Measurements from ENCODE around the gene PCAT7. TPM values are rescaled to one million over a fixed set of nuclear protein-coding genes. Genes with fewer than 3 reads are reported as not detected.

Gene PCAT7
- polyA plus RNA-seq, 1 donor from 2014 or later = 7.7 TPM

DNA sequence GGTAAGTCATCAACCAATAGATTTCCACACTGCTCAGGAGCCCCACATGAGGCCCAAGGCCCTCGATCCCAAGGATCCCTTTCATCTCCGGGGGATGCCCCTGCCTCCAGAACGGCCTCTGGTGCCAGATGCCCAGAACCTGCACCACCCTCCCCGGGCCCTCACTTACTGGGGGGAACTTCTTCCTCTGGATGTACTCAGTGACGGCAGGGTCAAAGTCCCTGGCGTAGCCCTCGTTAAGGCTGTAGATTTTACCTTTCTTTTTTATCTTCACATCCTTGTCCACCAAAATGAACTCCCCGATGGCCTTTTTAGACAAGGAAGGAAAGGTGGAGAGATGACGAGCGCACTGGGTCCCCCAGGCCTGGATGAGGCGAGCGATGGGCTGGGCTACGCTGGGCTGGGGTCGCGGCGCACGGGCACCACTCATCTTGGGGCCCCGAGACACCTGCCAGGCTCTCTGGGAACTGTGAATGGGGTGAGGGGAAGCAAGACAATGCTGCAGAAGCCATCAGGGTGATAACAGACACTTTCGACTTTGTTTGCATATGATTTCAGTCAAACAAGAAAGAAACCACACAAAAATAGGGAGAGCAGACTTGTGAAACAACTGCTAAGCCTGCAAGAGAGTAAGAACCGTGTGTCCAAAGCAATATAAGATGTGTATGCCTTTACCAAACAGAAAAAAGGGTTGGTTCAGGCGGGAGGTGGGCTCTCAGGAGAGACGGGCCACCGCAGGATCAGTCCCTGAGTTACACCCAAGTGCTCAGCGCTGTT lies 52.0 kb downstream of the PCAT7 start:
- no peak overlapping the region for H3K9ac ChIP-seq (ENCODE audit: low read length)

DNA sequence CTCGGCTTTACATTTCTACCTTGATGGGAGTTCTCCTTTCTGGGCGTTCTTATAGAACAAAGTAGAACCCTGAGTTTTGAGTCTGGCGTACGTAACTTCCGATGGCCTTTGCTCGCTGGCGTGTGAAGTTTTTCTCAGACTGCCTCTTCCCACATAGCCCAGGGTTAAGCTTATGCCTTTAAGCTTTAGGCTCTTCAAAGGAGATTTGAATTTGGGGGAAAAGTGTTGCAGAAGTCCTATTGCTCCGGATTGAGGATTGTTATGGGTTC lies 52.5 kb downstream of the PCAT7 start:
- H2AFZ ChIP-seq (ENCODE audit: low read depth, low read length) = no peak overlapping the region
- no peak overlapping the region for H3K4me2 ChIP-seq (ENCODE audit: low read length)
- H3K27ac ChIP-seq (ENCODE audit: low read length) = no peak overlapping the region
- no peaks in the 10 kb centered on the region for H3F3A ChIP-seq (ENCODE audit: insufficient read depth, low read length, poor library complexity, severe bottlenecking)
- H3K27me3 ChIP-seq (ENCODE audit: insufficient read depth, low read depth, low read length) = no peaks in the 10 kb centered on the region
- no peaks in the 10 kb centered on the region for H4K20me1 ChIP-seq (ENCODE audit: insufficient read depth)
- TF ChIP-seq POLR2AphosphoS5 (IDR thresholded peaks at IDR 0.05) (no peak), EZH2 (IDR thresholded peaks at IDR 0.05; ENCODE audit: borderline replicate concordance, insufficient read depth, low read length, poor library complexity, severe bottlenecking) (no peak)
- H3K9me3 ChIP-seq (ENCODE audit: low read length) = no peaks in the 10 kb centered on the region
- no peak overlapping the region for H3K9ac ChIP-seq (ENCODE audit: low read length)
- H3K4me3 ChIP-seq (ENCODE audit: low read length) = no peak overlapping the region
- H3K36me3 ChIP-seq (ENCODE audit: insufficient read depth, low read length) = no peaks in the 10 kb centered on the region
- no peaks in the 10 kb centered on the region for H3K9me2 ChIP-seq (ENCODE audit: insufficient read depth, low read length)
- H3K79me2 ChIP-seq (replicated peaks; ENCODE audit: insufficient read depth, low read length) = no peaks in the 10 kb centered on the region

More for the DNA sequence above, 52.0 kb downstream of the PCAT7 start:
- Histone ChIP-seq H3F3A (ENCODE audit: insufficient read depth, low read length, poor library complexity, severe bottlenecking) (no peaks in the 10 kb centered on the region), H4K20me1 (ENCODE audit: insufficient read depth) (no peaks in the 10 kb centered on the region), H3K36me3 (ENCODE audit: insufficient read depth, low read length) (no peaks in the 10 kb centered on the region), H3K9me2 (ENCODE audit: insufficient read depth, low read length) (no peaks in the 10 kb centered on the region), H3K4me3 (ENCODE audit: low read length) (no peak overlapping the region), H3K4me2 (ENCODE audit: low read length) (no peak overlapping the region), H3K79me2 (replicated peaks; ENCODE audit: insufficient read depth, low read length) (no peaks in the 10 kb centered on the region), H2AFZ (ENCODE audit: low read depth, low read length) (no peak overlapping the region), H3K27ac (ENCODE audit: low read length) (no peak overlapping the region), H3K27me3 (ENCODE audit: insufficient read depth, low read depth, low read length) (no peaks in the 10 kb centered on the region), H3K9me3 (ENCODE audit: low read length) (no peaks in the 10 kb centered on the region)
- TF ChIP-seq MXI1 (conservative IDR thresholded peaks at IDR 0.05; ENCODE audit: poor library complexity, severe bottlenecking) (no peak), SMC3 (conservative IDR thresholded peaks at IDR 0.05; ENCODE audit: poor library complexity) (no peak), POLR2AphosphoS5 (IDR thresholded peaks at IDR 0.05) (no peak), RAD21 (conservative IDR thresholded peaks at IDR 0.05) (no peak), TAF1 (IDR thresholded peaks at IDR 0.05; ENCODE audit: low read depth) (no peak)
- TF ChIP-seq, protein P1, sequence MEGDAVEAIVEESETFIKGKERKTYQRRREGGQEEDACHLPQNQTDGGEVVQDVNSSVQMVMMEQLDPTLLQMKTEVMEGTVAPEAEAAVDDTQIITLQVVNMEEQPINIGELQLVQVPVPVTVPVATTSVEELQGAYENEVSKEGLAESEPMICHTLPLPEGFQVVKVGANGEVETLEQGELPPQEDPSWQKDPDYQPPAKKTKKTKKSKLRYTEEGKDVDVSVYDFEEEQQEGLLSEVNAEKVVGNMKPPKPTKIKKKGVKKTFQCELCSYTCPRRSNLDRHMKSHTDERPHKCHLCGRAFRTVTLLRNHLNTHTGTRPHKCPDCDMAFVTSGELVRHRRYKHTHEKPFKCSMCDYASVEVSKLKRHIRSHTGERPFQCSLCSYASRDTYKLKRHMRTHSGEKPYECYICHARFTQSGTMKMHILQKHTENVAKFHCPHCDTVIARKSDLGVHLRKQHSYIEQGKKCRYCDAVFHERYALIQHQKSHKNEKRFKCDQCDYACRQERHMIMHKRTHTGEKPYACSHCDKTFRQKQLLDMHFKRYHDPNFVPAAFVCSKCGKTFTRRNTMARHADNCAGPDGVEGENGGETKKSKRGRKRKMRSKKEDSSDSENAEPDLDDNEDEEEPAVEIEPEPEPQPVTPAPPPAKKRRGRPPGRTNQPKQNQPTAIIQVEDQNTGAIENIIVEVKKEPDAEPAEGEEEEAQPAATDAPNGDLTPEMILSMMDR (IDR thresholded peaks at IDR 0.05; ENCODE audit: poor library complexity, severe bottlenecking) = no peak
- TF ChIP-seq, protein P2, sequence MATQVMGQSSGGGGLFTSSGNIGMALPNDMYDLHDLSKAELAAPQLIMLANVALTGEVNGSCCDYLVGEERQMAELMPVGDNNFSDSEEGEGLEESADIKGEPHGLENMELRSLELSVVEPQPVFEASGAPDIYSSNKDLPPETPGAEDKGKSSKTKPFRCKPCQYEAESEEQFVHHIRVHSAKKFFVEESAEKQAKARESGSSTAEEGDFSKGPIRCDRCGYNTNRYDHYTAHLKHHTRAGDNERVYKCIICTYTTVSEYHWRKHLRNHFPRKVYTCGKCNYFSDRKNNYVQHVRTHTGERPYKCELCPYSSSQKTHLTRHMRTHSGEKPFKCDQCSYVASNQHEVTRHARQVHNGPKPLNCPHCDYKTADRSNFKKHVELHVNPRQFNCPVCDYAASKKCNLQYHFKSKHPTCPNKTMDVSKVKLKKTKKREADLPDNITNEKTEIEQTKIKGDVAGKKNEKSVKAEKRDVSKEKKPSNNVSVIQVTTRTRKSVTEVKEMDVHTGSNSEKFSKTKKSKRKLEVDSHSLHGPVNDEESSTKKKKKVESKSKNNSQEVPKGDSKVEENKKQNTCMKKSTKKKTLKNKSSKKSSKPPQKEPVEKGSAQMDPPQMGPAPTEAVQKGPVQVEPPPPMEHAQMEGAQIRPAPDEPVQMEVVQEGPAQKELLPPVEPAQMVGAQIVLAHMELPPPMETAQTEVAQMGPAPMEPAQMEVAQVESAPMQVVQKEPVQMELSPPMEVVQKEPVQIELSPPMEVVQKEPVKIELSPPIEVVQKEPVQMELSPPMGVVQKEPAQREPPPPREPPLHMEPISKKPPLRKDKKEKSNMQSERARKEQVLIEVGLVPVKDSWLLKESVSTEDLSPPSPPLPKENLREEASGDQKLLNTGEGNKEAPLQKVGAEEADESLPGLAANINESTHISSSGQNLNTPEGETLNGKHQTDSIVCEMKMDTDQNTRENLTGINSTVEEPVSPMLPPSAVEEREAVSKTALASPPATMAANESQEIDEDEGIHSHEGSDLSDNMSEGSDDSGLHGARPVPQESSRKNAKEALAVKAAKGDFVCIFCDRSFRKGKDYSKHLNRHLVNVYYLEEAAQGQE (IDR thresholded peaks at IDR 0.05; ENCODE audit: borderline replicate concordance) = no peak

- Histone ChIP-seq H3K79me2 (replicated peaks; ENCODE audit: insufficient read depth, low read length) (no peaks in the 10 kb centered on the region), H4K20me1 (ENCODE audit: insufficient read depth) (no peaks in the 10 kb centered on the region), H2AFZ (ENCODE audit: low read depth, low read length) (no peak overlapping the region), H3K9ac (ENCODE audit: low read length) (no peak overlapping the region), H3F3A (ENCODE audit: insufficient read depth, low read length, poor library complexity, severe bottlenecking) (no peaks in the 10 kb centered on the region), H3K9me2 (ENCODE audit: insufficient read depth, low read length) (no peaks in the 10 kb centered on the region), H3K27ac (ENCODE audit: low read length) (no peak overlapping the region), H3K4me3 (ENCODE audit: low read length) (no peak overlapping the region), H3K4me2 (ENCODE audit: low read length) (no peak overlapping the region), H3K27me3 (ENCODE audit: insufficient read depth, low read depth, low read length) (no peaks in the 10 kb centered on the region), H3K9me3 (ENCODE audit: low read length) (no peaks in the 10 kb centered on the region), H3K36me3 (ENCODE audit: insufficient read depth, low read length) (no peaks in the 10 kb centered on the region)
- TF ChIP-seq, protein P2 (IDR thresholded peaks at IDR 0.05; ENCODE audit: borderline replicate concordance) = no peak
- TF ChIP-seq MXI1 (conservative IDR thresholded peaks at IDR 0.05; ENCODE audit: poor library complexity, severe bottlenecking) (no peak), POLR2AphosphoS5 (IDR thresholded peaks at IDR 0.05) (no peak), TAF1 (IDR thresholded peaks at IDR 0.05; ENCODE audit: low read depth) (no peak), SMC3 (conservative IDR thresholded peaks at IDR 0.05; ENCODE audit: poor library complexity) (no peak), EP300 (conservative IDR thresholded peaks at IDR 0.05; ENCODE audit: poor library complexity, severe bottlenecking) (no peak), RAD21 (conservative IDR thresholded peaks at IDR 0.05) (no peak), EZH2 (IDR thresholded peaks at IDR 0.05; ENCODE audit: borderline replicate concordance, insufficient read depth, low read length, poor library complexity, severe bottlenecking) (no peak)
- TF ChIP-seq, protein P1 (IDR thresholded peaks at IDR 0.05; ENCODE audit: poor library complexity, severe bottlenecking) = no peak
Measured at GRCh38 chr9:94610181-94610606, 55.3 kb downstream of the PCAT7 start.

Data from neural cell (in vitro differentiated cells).